Ureter (tissue), 1 donor: ENCODE measurements around the gene LPCAT3. TPM values are rescaled to one million over a fixed set of nuclear protein-coding genes. Genes with fewer than 3 reads are reported as not detected.

Source experiments
- DNase-seq: peaks from one replicate; pipeline ENCODE4 v3.0.0-alpha.2; 2020; ENCODE audit warnings: low spot score
- total RNA-seq: library from RNA; stranded (reverse); gene quantifications from one replicate; pipeline ENCODE4 v1.2.4, GENCODE V29; 2023
- donor health status: DM: yes; HTN: yes; CAD: no.

Gene LPCAT3
- total RNA-seq, 1 donor from 2014 or later, result 95.9 TPM

GRCh38 chr12:6998715-6999451, 19.4 kb downstream of the LPCAT3 start:
- no peak for DNase-seq

DNA sequence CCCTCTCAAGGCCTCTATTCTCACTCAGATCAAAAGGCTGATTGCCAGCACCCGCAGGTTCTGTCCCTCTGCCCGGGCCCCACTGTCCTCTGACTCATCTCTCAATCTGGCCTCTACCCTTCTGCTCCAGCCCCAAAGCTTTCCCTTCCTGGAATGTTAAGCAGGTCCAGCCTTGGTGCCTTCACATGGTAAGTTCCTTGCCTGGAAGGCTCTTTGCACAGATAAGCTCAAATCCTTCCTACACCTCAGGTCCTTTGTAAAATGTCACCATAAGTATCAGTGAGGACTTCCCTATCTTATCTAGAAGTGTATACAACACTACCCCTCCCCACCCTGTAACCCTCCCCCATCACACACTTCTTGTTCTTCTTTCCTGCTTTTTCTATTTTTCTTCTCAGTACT, 22.2 kb downstream of the LPCAT3 start:
- DNase-seq, result no peak

DNA sequence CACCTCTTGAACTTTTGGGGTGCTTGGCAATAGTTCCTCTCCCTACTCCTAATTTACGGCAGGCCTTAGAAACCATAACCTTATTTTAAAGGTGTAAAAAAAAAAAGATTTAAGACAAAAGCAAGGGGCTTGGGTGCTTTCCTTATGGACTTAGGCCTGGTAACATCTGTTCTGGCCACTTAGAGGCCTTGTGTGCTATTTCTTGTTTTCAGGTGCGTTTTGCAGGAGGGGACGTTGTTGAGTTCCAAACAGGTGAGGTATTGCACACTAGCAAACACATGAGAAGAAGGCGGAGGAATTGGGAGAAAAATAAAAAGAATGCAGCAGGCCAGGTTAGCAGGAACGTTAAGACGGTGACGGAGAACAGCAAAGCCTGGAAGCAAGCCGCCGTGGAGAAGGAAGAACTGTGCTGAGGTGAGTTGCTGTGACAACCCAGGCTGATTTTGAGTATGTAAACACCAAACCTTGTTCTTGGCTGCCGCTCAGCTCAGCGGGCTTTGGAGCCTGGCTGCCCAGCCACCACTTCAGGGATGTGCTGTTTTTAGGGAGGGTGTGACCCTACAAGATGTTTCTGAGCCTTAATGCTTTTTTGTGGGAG, 30.2 kb downstream of the LPCAT3 start:
- DNase-seq, result peak; percentile 73

- DNase-seq, result no peak
Measured at GRCh38 chr12:6982532-6982931, 35.7 kb downstream of the LPCAT3 start.

DNA sequence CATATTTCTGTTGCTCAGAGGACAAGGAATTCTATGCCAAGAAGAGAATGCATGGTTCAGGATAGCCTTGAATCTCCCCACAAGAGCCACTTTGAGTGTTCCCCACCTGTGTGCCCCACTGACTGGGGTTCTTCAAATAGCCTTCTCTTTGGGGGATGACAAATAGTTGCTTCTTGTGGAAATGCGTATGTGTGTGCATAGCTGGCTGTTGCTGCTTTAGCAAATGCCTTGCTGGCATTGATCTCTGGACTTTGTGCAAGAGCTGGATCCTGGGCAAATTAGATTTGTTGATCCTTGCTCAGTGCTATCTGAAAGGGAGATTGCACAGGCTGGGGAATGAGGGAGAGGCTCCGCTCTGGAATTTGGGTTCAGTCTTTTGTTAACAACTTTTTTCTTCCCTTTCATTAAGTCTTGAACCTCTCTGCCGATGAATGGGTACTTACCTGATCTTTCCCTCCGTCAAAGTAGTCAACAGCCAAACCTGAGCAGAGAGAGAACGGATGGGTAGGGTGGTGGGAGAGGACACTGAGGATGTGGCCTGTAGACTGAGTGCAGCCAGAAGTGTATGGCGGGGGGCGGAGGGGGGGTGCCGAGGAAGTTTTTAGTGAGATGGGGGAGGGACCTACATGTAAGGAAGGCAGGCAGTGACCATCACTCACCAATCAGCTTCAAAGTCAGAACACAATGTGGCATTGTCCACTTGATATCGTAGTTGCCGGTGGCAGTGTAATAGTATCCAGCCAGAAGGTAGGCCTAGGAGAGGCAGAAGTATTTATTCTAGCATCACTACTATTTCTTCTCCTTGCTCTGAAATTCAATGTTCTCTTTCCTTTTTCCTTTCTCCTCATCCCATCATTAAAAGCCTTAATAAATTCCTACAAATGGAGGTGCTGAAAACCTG, 36.9 kb downstream of the LPCAT3 start:
- DNase-seq, result no peak

GRCh38 chr12:6980740-6981139, 37.5 kb downstream of the LPCAT3 start:
- DNase-seq, result no peak

DNA sequence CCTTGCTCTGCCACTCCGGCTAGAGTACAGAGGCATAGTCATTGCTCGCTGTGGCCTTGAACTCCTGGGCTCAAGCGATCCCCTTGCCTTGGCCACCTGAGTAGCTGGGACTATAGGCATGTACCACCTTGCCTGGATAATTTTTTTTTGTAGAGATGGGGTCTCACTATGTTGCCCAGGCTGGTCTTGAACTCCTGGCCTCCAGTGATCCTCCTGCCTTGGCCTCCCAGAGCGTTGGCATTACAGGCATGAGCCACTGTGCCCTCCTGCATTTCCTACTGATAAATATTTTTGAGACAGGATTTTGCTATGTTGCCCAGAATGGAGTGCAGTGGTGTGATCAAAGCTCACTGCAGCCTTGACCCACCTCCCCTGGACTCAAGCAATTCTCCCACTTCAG, 38.2 kb downstream of the LPCAT3 start:
- no peak for DNase-seq

GRCh38 chr12:6979453-6979852, 38.8 kb downstream of the LPCAT3 start:
- DNase-seq, result no peak

DNA sequence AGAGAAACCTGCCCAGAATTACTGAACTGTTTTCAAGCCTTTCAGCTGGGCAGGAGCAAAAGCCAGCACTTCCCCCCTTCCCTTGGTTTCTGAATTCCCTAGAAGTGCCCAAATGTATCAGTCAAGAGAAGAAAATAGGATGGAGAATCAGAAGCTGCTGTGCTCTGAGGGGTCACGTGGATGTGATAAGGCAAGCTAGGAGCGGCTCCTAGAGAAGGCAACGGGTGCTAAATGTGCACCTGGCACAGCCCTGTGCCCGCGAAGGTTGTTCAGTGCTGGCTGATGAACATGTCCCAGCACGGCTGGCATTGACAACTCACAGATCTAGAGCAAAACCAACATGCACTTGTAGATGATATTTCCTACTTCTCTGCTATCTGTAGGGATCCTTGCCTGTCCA, 39.3 kb downstream of the LPCAT3 start:
- DNase-seq, result no peak

DNA sequence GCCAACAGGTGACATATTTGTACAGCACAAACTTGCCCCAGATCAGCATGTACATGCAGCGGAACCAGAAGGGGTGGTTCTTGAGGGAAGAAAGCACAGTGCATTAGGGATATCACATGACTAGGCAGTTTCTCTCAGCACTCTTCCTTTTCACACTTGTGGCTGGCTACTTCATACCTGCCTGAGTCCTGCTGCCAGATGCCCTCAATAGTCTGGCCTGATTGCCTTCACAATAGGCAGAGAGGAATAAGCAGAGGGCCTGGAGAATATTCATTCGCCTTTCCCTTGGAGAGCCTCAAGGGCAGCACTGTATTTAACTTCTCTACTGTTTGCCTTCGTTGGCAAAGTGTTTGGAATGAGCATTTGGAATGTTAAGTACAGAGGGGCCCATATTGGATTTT, 39.7 kb downstream of the LPCAT3 start:
- DNase-seq, result no peak

- DNase-seq, result no peak
Measured at GRCh38 chr12:6978188-6978587, 40.1 kb downstream of the LPCAT3 start.

DNA sequence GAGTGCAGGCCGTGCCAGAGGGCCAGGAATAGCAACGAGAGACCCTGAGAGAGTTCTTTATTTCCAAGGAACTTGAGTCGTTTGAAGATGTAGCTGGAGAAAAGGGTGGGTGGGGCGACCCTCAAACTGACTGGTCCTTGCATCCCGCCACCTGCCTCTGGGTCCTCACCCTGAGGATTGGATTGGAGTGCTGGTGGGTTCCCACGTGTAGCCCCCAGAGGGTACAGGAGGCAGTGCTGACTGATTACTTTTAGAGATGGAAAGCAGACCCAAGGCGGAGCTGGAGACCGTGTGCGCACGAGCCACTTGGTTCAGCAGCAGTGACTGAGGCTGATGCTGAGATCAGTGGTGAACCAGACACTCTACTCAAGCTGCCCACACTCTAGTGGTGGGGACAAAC, 40.6 kb downstream of the LPCAT3 start:
- no peak for DNase-seq

GRCh38 chr12:6975297-6976032, 42.8 kb downstream of the LPCAT3 start:
- DNase-seq, result no peak

DNA sequence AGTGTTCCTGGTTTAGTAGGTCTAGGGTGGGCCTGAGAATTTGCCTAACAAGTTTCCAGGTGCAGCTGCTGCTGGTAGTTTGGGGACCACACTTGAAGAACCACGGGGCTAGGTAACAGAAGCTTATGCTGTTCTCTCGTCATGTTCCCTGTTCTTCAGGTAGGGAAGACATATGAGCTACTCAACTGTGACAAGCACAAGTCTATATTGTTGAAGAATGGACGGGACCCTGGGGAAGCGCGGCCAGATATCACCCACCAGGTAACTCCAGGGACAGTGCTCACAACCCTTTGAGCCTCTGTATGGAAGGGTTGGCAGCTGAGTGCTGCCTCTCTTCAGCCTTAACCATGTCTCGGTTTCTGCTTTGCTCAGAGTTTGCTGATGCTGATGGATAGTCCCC, 44.1 kb downstream of the LPCAT3 start:
- no peak for DNase-seq

GRCh38 chr12:6970096-6970527, 48.2 kb downstream of the LPCAT3 start:
- DNase-seq, result no peak

DNA sequence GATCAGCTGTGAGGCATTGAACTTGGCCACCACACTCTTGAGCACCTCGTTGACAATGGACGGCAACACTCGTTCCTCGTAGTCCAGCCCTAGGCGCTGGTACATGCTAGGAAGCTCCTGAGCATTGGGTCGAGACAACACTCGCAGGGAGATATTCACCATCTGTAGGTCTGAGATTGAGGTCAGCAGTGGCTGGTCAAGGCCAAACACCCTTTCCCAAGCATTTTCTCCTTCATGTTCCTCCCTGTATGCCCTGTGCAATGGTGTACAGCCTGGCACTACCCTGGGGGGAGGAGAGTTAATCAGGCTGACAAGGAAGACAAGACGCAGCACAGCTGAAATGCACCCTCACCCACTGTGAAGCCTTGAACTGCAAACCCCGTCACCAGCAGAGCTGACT, 49.9 kb downstream of the LPCAT3 start:
- DNase-seq, result no peak

DNA sequence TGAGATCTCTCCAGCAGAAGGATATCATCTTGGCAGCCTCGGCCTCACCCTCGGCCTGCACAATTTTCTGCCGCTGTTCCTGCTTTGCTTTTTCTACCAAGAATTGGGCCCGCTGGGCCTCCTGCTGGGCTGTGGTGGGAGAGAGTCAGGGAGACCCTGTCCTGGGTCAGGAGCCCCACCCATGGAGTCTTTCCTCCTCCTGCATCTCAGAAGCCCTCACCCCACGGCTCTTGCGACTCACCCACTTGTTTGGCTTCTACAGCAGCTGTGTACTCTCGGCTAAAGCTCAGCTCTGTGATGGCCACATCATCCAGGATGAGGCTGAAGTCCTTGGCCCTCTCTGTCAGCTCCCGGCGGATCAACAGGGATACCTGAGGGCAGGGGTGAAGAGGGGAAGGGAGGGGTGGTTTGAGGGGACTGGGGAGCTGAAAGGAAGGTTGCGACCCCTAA, 50.6 kb downstream of the LPCAT3 start:
- no peak for DNase-seq

DNA sequence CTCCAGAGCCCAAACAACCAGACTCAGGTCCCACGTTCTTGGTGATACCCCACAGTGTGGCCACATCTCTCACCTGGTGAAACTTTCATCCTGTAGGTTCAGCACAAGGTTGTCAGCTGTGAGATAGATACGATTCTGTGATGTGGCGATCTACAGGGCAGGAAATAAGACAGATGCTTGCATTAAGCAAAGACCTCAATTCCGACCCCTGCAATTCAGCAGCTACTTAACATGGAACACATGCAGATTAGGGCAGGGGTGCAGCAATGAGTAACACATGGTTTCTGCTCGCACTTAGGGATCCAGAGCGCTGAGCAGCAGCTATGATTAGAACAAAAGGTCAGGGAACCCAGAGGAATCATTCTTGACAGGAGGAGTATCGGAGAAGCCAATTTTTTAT, 51.9 kb downstream of the LPCAT3 start:
- DNase-seq, result no peak

GRCh38 chr12:6965714-6966113, 52.6 kb downstream of the LPCAT3 start:
- no peak for DNase-seq

DNA sequence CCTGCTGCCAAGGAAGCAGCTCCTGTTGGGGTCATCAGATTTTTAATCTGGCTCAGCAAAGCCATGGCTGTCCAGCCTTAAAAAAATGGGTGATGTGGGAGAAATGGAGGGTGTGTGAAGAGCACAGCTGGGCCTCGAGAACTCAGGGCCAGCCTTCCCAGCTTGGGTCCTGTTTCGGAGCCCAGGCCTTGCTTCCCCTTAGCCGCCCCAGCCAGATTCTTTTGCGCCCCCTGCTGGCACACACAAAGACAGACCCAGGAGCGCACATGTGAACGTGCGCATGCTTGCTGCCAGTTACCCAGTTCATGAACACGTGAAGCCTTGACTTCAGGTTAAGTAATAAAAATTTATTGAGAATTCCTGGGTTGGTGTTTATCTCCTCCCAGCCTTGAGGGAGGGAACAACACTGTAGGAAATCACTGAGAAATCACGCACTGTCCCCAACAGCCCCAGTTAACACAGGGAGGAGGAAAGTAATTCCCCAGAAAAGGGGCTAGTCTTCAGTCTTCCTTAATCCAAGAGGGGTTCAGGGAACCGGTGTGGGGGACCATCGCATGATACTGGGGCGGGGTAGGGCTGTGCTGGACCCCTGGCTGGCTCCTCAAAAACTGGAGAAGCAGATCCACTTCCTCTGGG, 53.1 kb downstream of the LPCAT3 start:
- DNase-seq, result peak; percentile 93

DNA sequence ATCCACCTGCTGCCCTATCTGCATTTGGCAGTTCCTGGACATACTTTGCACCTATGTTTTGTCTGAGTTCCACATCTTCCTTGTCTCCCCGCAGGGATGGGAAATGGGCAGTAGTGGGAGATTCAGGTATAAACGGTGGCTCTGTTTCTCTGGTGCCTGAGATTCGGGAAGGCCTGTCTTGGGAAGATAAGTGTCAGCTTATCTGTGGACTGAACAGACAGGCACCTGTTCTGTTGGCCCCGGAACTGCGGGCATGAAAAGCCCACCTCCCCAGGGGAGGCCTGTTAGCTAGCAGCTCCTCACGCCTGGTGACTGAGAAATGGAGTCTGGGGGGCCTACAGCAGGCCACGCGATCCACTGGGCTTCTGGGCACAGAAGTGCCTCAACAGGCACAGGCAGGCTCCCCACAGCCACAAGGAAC, 53.7 kb downstream of the LPCAT3 start:
- DNase-seq, result no peak
